ENCODE data around the gene GHRHR. TPM values are rescaled to one million over a fixed set of nuclear protein-coding genes. Genes with fewer than 3 reads are reported as not detected.

The GHRHR gene
- total and polyA plus RNA-seq, 10 of the 15 experiments (the other 5 are each of a cell fraction or from before 2014, with no cell fraction given) = not detected

GRCh38 chr7:30990673-30991170 is 27.0 kb downstream of the GHRHR start (continued):
- TF ChIP-seq EP300 (IDR thresholded peaks at IDR 0.05; ENCODE audit: borderline replicate concordance in 1 of 2, control insufficient read depth in 1 of 2, low read depth in 2 of 2, low read length in 2 of 2) = no peak
- TF ChIP-seq TARDBP (IDR thresholded peaks at IDR 0.05; ENCODE audit: borderline replicate concordance) = no peak
- no peak for TF ChIP-seq MXI1 (IDR thresholded peaks at IDR 0.05; ENCODE audit: low read depth, low read length)
- no peak for TF ChIP-seq PAX5 (IDR thresholded peaks at IDR 0.05; ENCODE audit: borderline replicate concordance, low read depth, low read length)

- SMC1A ChIA-PET (ENCODE audit: uncharacterized antibody, unreplicated experiment) = interaction anchor here (1.2 kb wide), 1 partner anchor 130 kb away, joined by 3 read pairs; no protein-coding TSS in a partner anchor
- BruUV-seq (replicated peaks) = no TSS peak
- Histone ChIP-seq H3K9me3 (replicated peaks; ENCODE audit: control insufficient read depth, insufficient read depth, low read length) (no peaks in the 10 kb centered on the region; the same call in 2 of the 3 replicates), H3K4me2 (ENCODE audit: control insufficient read depth, insufficient read depth) (no peak overlapping the region), H4K20me1 (ENCODE audit: control insufficient read depth, insufficient read depth) (no peaks in the 10 kb centered on the region), H3K4me3 (no peak overlapping the region), H3K79me2 (ENCODE audit: control insufficient read depth, insufficient read depth, low read length) (no peaks in the 10 kb centered on the region), H3K4me1 (ENCODE audit: control insufficient read depth, insufficient read depth, low read length) (no peaks in the 10 kb centered on the region), H3K9ac (ENCODE audit: control insufficient read depth, insufficient read depth, low read length) (no peak overlapping the region), H3K27me3 (replicated peaks in 1 of 2; ENCODE audit: control insufficient read depth in 2 of 2, insufficient read depth in 2 of 2, low read length in 1 of 2) (no peaks in the 10 kb centered on the region; a peak in 1 of 4 replicates), H2AFZ (ENCODE audit: control insufficient read depth, low read depth, low read length) (no peak overlapping the region), H3K36me3 (ENCODE audit: control insufficient read depth in 2 of 2, insufficient read depth in 2 of 2, low read length in 1 of 2) (no peaks in the 10 kb centered on the region), H3K27ac (ENCODE audit: control insufficient read depth, insufficient read depth) (no peak overlapping the region)
- no peak for DNase-seq (ENCODE audit: low read depth, low spot score)
- ATAC-seq = no peak
- intact Hi-C loops (cut with micrococcal nuclease; ENCODE audit: unreplicated experiment) (no loop called here), in situ Hi-C loops (cut with MboI) (no loop called here)
- no peak for FAIRE-seq
- RAD21 ChIA-PET (ENCODE audit: unreplicated experiment) = no interaction called here
- WGBS (ENCODE audit: insufficient coverage, insufficient replicate concordance, low lambda C conversion rate, missing lambda C conversion rate) = 50% methylated on average over 17 of the region's 18 CpGs
- POLR2A ChIA-PET = no interaction called here
- CTCF ChIA-PET = interaction anchor here (0.8 to 1.5 kb wide), 2 partner anchors 18 to 130 kb away, joined by 3 to 4 read pairs; no protein-coding TSS in a partner anchor
- TF ChIP-seq PAX8 (IDR thresholded peaks at IDR 0.05) (no peak), MYC (IDR thresholded peaks at IDR 0.05; ENCODE audit: insufficient read depth, insufficient read length, insufficient replicate concordance, low read length, severe bottlenecking) (no peak), EZH2 (IDR thresholded peaks at IDR 0.05; ENCODE audit: borderline replicate concordance, control insufficient read depth, low read depth, low read length) (no peak), RUNX3 (IDR thresholded peaks at IDR 0.05; ENCODE audit: low read length) (no peak), CBFB (IDR thresholded peaks at IDR 0.05; ENCODE audit: low read depth) (no peak), IKZF2 (IDR thresholded peaks at IDR 0.05) (no peak), TARDBP (IDR thresholded peaks at IDR 0.05; ENCODE audit: borderline replicate concordance) (no peak), E2F8 (IDR thresholded peaks at IDR 0.05; ENCODE audit: low read depth, partially characterized antibody) (no peak), SIN3A (IDR thresholded peaks at IDR 0.05; ENCODE audit: low read depth, low read length) (no peak), YY1 (IDR thresholded peaks at IDR 0.05; ENCODE audit: low read depth, low read length) (no peak), CBX3 (IDR thresholded peaks at IDR 0.05; ENCODE audit: borderline replicate concordance, low read depth) (no peak), BCL3 (IDR thresholded peaks at IDR 0.05; ENCODE audit: borderline replicate concordance, insufficient read depth, low read depth, low read length, poor library complexity, severe bottlenecking) (no peak), SMARCA5 (IDR thresholded peaks at IDR 0.05) (no peak), ASH2L (IDR thresholded peaks at IDR 0.05; ENCODE audit: borderline replicate concordance, low read depth) (no peak), SMAD1 (IDR thresholded peaks at IDR 0.05; ENCODE audit: low read depth, partially characterized antibody) (no peak)
These were observed 28.7 kb downstream of the GHRHR start for GRCh38 chr7:30992414-30992813.

Data from GM12878 (cell line).